BJ (cell line): ENCODE data around the gene DOK3. TPM values are rescaled to one million over a fixed set of nuclear protein-coding genes. Genes with fewer than 3 reads are reported as not detected.

Experiments
- CTCF ChIA-PET: fragments of 350-600 bp; formaldehyde crosslinking; extraction: SDS; loops from one replicate; lab custom pipeline; 2021; ENCODE audit warnings: antibody characterized with exemption, inconsistent platforms; lab: Yijun Ruan, JAX
- POLR2A ChIA-PET: fragments of 300-600 bp; sonication (Branson Sonifier 250); formaldehyde crosslinking; extraction: SDS; loops from one replicate; lab custom pipeline; 2021; ENCODE audit warnings: antibody characterized with exemption; lab: Charles Lee
- DNase-seq: peaks from one replicate; pipeline ENCODE4 v3.0.0-alpha.2; 2011; ENCODE audit warnings: low read depth
- H3K27me3 ChIP-seq: 2 replicates; pipeline ENCODE4 v1.6.0; 2011; ENCODE audit warnings: low read length; ENCODE audit not compliant: control insufficient read depth, insufficient read depth
- H3K36me3 ChIP-seq: 2 replicates; pipeline ENCODE4 v1.5.1; 2011; ENCODE audit warnings: low read length; ENCODE audit not compliant: control insufficient read depth, insufficient read depth
- H3K4me3 ChIP-seq: 2 replicates; pipeline ENCODE4 v1.5.1; 2011; ENCODE audit warnings: low read depth, mild to moderate bottlenecking, control low read depth, low read length
- CTCF ChIP-seq: IDR thresholded peaks from 2 replicates; pipeline ENCODE4 v1.5.1; 2011; ENCODE audit warnings: low read depth, mild to moderate bottlenecking, control low read depth, inconsistent platforms, low read length, moderate library complexity; ENCODE audit not compliant: insufficient read depth
- polyA plus RNA-seq: library from polyadenylated mRNA; depleted of rRNA; stranded (reverse); fragments of >200 nt; gene quantifications from 2 replicates; pipeline ENCODE4 v1.2.3, GENCODE V29; 2011

DOK3 gene
- polyA plus RNA-seq, 1 experiment: 1.2 TPM

GRCh38 chr5:177554474-177555111, 45.0 kb upstream of the DOK3 start, which contains the start of gene FAM193B:
FAM193B (minus strand) TSS chr5:177554563; CDS start chr5:177554458, 105 bp downstream.
- ChIA-PET POLR2A (no interaction called here), CTCF (interaction anchor here (1.2 kb wide), 1 partner anchor 53 kb away, joined by 4 read pairs; no protein-coding TSS in a partner anchor)
- Histone ChIP-seq H3K4me3 (peak within 1 kb of the TSS; percentile 89), H3K36me3 (0 out of 2 replicates have a peak, but pooled peaks cover 3% of the 10 kb centered on the region), H3K27me3 (no peaks in the 10 kb centered on the region)
- peak; percentile 50 for TF ChIP-seq CTCF
- DNase-seq: peak; percentile 49

- DNase-seq: no peak
- no peak for TF ChIP-seq CTCF
- CTCF ChIA-PET: interaction anchor here (1.2 kb wide), 1 partner anchor 52 kb away, joined by 4 read pairs; no protein-coding TSS in a partner anchor
- POLR2A ChIA-PET: no interaction called here
- Histone ChIP-seq H3K36me3 (0 out of 2 replicates have a peak, but pooled peaks cover 3% of the 10 kb centered on the region), H3K27me3 (no peaks in the 10 kb centered on the region), H3K4me3 (peak overlapping the region; percentile 89)
Measured at GRCh38 chr5:177553671-177554429, 44.2 kb upstream of the DOK3 start.

GRCh38 chr5:177552839-177553455, 43.3 kb upstream of the DOK3 start:
- ChIA-PET POLR2A (no interaction called here), CTCF (interaction anchor here (0.9 to 1.2 kb wide), 2 partner anchors 14 to 52 kb away, joined by 4 read pairs; no protein-coding TSS in a partner anchor)
- Histone ChIP-seq H3K4me3 (peak overlapping the region; percentile 89), H3K36me3 (0 out of 2 replicates have a peak, but pooled peaks cover 3% of the 10 kb centered on the region), H3K27me3 (no peaks in the 10 kb centered on the region)
- no peak for DNase-seq
- TF ChIP-seq CTCF: peak; percentile 28; the same call in 1 of the 2 replicates

- no peak for TF ChIP-seq CTCF
- ChIA-PET CTCF (no interaction called here), POLR2A (no interaction called here)
- Histone ChIP-seq H3K27me3 (no peaks in the 10 kb centered on the region), H3K36me3 (0 out of 2 replicates have a peak, but pooled peaks cover 3% of the 10 kb centered on the region), H3K4me3 (no peak overlapping the region)
- no peak for DNase-seq
Measured at GRCh38 chr5:177550122-177550521, 40.5 kb upstream of the DOK3 start.
